ENCODE measurements around the gene SPTLC2. TPM values are rescaled to one million over a fixed set of nuclear protein-coding genes. Genes with fewer than 3 reads are reported as not detected.

The SPTLC2 gene
- total RNA-seq, 2 donors from 2014 or later = 20.0 to 24.5 TPM

DNA sequence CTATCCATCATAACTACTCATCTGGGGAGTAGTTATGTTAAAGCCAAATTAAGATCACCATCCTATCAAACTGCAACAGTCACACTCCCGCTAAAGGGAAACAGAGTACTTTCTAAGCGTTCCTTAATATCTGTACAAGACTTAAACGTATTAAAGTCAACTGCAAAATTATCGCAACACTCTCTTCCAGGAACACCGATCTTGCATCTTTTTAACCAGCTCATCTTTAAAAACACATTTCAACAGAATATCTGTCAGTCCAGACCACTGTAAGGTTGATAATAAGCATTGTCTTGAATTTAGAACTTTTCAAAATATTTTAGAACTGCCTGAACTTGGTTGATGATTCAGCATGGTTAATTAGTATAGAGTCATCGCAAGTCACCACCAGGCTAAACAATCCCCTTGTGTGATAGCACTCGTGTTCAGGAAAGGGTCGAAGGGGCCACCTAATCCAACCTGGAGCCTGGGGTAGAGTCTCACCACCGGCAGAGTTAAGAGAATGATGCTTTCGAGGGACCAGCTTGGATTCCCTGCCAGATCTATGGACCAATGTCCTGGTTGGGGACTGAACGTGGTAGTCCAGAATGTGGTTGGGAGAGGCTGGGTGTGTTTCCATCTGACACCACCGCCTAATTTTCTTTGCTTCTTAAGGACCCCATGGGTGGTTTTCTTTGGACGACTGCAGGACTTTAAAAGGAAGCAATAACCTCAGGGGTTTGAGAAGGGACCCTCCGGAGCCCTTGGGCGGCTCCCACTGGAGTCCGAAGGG lies 890 bp downstream of the SPTLC2 start:
- 9% methylated on average over 16 of the region's 16 CpGs for WGBS
- peak overlapping the region; percentile 71 to 97 for H3K4me3 ChIP-seq
- no peaks in the 10 kb centered on the region for H3K9me3 ChIP-seq
- DNase-seq (ENCODE audit: low spot score) = no peak
- no peaks in the 10 kb centered on the region for H3K36me3 ChIP-seq
- peak overlapping the region; percentile 72 to 86 for H3K27ac ChIP-seq
- no peaks in the 10 kb centered on the region for H3K4me1 ChIP-seq (replicated peaks)
- intact Hi-C loops (cut with DNase I) = loop anchor here (2.0 kb wide), 1 partner anchor 157 kb away; the partner anchor contains the start of gene AHSA1
- TF ChIP-seq POLR2A (IDR thresholded peaks at IDR 0.05) = no peak
- TF ChIP-seq, protein P1, sequence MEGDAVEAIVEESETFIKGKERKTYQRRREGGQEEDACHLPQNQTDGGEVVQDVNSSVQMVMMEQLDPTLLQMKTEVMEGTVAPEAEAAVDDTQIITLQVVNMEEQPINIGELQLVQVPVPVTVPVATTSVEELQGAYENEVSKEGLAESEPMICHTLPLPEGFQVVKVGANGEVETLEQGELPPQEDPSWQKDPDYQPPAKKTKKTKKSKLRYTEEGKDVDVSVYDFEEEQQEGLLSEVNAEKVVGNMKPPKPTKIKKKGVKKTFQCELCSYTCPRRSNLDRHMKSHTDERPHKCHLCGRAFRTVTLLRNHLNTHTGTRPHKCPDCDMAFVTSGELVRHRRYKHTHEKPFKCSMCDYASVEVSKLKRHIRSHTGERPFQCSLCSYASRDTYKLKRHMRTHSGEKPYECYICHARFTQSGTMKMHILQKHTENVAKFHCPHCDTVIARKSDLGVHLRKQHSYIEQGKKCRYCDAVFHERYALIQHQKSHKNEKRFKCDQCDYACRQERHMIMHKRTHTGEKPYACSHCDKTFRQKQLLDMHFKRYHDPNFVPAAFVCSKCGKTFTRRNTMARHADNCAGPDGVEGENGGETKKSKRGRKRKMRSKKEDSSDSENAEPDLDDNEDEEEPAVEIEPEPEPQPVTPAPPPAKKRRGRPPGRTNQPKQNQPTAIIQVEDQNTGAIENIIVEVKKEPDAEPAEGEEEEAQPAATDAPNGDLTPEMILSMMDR (IDR thresholded peaks at IDR 0.05) = no peak
- TF ChIP-seq POLR2AphosphoS5 (IDR thresholded peaks at IDR 0.05) = no peak
- H3K27me3 ChIP-seq (replicated peaks; ENCODE audit: insufficient read depth) = no peaks in the 10 kb centered on the region

DNA sequence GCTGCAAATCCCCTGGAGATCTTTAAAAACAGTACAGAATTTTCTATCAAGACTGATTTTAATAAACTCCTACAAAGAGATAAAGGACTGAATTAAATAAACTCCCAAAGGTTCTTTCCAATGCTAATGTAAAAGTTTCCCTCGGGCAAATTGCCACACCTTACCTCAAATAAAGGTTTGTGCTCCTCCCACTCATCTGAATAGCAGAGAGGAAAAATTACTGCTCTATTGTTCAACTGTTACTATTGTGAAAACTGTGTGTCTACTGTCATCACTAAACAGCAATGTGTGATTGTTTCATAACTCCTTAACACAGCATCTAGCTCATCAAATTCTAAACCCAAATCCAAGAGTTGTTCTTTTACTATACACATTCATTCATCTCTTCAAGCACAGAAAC lies 3.2 kb downstream of the SPTLC2 start:
- no peaks in the 10 kb centered on the region for H3K27me3 ChIP-seq (replicated peaks; ENCODE audit: insufficient read depth)
- H3K9me3 ChIP-seq = no peaks in the 10 kb centered on the region
- H3K4me3 ChIP-seq = no peak overlapping the region
- DNase-seq (ENCODE audit: low spot score) = no peak
- TF ChIP-seq POLR2AphosphoS5 (IDR thresholded peaks at IDR 0.05) (no peak), POLR2A (IDR thresholded peaks at IDR 0.05) (no peak)
- TF ChIP-seq, protein P1 (IDR thresholded peaks at IDR 0.05) = no peak
- H3K36me3 ChIP-seq = no peaks in the 10 kb centered on the region
- intact Hi-C loops (cut with DNase I) = no loop called here
- WGBS = 28% methylated on average over 1 of the region's 1 CpG
- no peak overlapping the region for H3K27ac ChIP-seq
- no peaks in the 10 kb centered on the region for H3K4me1 ChIP-seq (replicated peaks)

DNA sequence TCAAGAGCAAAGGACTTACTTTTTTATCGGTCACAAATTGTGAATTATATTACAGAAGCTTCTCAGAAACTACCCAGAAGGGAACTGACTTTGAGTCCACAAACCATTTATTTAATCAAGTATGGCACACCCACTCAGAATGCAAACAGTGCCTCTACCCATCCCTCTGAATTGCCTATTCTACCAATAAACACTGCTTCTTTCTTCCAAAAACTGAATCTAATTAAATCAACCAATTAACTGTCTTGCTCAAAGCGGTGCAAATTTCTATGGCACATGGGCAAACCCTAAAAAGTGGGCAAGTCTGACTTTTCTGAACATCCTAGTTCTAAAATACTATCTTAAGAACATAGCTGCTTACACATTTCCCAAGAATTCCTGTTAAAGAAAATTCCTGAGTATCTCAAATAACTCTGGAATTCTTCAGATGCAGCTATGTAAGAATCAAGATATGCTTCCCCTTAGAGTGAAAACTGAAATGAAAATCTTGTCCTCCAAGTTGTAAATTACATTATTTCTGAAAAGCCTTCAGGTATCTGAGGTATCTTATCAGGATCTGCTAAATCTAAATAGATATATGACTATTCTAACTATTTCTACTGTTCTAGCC lies 4.3 kb downstream of the SPTLC2 start:
- no peaks in the 10 kb centered on the region for H3K9me3 ChIP-seq

DNA sequence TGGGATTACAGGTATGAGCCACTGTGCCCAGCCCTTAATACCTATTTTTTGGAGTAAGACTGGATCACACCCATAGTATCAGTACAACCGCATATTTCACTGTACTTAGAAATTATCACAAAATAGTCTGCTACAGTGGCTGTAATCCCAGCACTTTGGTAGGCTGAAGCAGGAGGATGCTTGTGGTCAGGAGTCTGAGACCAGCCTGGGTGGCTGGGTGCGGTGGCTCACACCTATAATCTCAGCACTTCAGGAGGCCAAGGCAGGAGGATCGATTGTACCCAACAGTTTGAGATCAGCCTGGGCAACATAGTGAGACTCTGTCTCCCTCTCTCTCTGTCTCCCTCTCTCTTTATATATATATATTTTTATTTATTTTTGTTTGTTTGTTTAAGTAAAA lies 5.9 kb downstream of the SPTLC2 start:
- Histone ChIP-seq H3K4me1 (replicated peaks) (no peaks in the 10 kb centered on the region), H3K4me3 (no peak overlapping the region), H3K27ac (no peak overlapping the region), H3K36me3 (no peaks in the 10 kb centered on the region), H3K27me3 (replicated peaks; ENCODE audit: insufficient read depth) (no peaks in the 10 kb centered on the region), H3K9me3 (no peaks in the 10 kb centered on the region)
- TF ChIP-seq, protein P1 (IDR thresholded peaks at IDR 0.05) = no peak
- TF ChIP-seq POLR2A (IDR thresholded peaks at IDR 0.05) (no peak), POLR2AphosphoS5 (IDR thresholded peaks at IDR 0.05) (no peak)
- intact Hi-C loops (cut with DNase I) = no loop called here
- 97% methylated on average over 3 of the region's 3 CpGs for WGBS
- DNase-seq (ENCODE audit: low spot score) = no peak

More for the DNA sequence above, 4.3 kb downstream of the SPTLC2 start:
- WGBS = 63% methylated on average over 2 of the region's 2 CpGs
- no peak for DNase-seq (ENCODE audit: low spot score)
- TF ChIP-seq POLR2A (IDR thresholded peaks at IDR 0.05) = no peak
- TF ChIP-seq, protein P1 (IDR thresholded peaks at IDR 0.05) = no peak
- no peak for TF ChIP-seq POLR2AphosphoS5 (IDR thresholded peaks at IDR 0.05)
- intact Hi-C loops (cut with DNase I) = no loop called here
- Histone ChIP-seq H3K27ac (no peak overlapping the region), H3K4me3 (no peak overlapping the region), H3K27me3 (replicated peaks; ENCODE audit: insufficient read depth) (no peaks in the 10 kb centered on the region), H3K36me3 (no peaks in the 10 kb centered on the region), H3K4me1 (replicated peaks) (no peaks in the 10 kb centered on the region)

Measured in prostate gland (tissue), 2 donors.